CD4-positive, alpha-beta T cell treated with Interleukin-4 for 4 hours (primary cell): ENCODE data around the gene DNAJB1.
"Not testable (repeated sequence)": the region's sequence is repeated elsewhere in the genome, so short reads cannot be mapped to it uniquely, and the experiment has no call there.

Experiments used
- DNase-seq: peaks from one replicate; pipeline ENCODE4 v3.0.0-alpha.2; 2020

Gene DNAJB1

DNA sequence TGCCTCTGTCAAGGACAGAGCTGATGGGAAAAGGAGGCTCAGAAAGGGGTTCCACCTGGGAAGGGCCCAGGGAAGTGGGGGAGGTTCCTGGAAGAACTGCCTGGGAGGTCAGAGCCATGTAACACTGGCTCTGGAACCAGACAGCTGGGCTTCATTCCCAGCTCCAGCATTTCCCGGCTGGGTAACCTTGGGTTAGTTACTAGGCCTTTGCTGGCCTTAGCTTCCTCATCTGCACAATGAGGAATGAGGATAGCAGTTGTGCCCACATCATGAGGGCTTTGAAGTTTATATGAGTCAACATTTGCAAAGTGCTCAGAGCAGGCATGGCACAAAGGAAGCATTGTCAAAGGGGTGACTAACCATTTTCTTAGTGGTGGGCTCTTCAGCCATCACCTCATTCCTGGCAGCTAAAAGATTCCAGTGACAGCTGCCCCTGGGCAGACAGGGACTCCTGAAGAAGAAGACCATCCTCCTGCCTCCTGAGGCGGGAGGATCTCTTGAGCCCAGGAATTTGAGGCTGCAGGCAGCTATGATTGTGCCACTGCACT is 1.7 kb upstream of the DNAJB1 start:
- DNase-seq: peak; percentile 56

GRCh38 chr19:14519245-14519859 is 1.2 kb upstream of the DNAJB1 start:
- DNase-seq: no peak

DNA sequence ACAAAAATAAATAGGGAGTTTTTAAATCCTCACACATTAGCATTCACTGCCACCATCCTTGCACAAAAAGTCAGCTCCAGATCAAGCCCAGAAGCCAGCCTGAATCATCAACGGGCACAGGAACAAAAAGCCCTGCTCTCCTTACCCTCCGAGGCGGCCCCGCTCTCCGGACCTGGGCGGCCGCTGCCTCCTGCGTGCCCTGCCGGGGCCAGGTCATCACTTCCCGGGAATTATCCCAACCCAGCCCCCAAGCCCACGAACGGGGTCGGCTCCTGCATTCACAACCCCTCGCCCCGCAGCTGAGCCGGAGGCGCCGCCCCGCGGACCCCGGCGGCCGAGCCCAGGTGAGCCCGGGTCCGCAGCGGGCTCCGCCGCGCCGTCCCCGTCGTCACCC is 754 bp downstream of the DNAJB1 start:
- no peak for DNase-seq

- DNase-seq: no peak
Measured at GRCh38 chr19:14516746-14517438, 1.3 kb downstream of the DNAJB1 start.

GRCh38 chr19:14516048-14516534 is 2.1 kb downstream of the DNAJB1 start:
- no peak for DNase-seq

DNA sequence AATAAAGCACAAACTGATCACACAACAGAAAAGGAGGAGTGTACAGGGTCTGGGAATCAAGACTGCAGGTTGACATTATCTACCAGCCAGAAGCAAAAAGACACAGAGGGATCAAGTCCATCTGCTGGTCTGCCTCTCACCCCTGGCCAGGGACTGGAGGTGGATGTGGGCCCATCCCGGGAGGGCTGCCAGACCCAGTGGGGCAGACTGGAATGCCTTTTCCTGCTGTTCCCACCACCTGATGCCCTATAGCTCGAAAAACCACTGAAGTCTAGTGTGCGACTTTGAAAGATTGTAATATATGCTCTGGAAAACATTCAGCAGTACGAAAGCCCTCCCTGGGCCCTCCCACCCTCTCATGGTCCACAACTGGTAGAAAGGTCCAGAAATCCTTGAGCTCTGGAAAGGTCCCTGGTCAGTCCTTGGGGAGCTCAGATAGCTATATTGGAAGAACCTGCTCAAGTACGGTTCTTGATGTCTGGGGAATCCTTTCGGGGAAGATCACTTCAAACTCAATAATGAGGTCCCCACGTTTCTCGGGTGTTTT is 2.6 kb downstream of the DNAJB1 start:
- no peak for DNase-seq

- no peak for DNase-seq
Measured at GRCh38 chr19:14514215-14514863, 3.9 kb downstream of the DNAJB1 start.

DNA sequence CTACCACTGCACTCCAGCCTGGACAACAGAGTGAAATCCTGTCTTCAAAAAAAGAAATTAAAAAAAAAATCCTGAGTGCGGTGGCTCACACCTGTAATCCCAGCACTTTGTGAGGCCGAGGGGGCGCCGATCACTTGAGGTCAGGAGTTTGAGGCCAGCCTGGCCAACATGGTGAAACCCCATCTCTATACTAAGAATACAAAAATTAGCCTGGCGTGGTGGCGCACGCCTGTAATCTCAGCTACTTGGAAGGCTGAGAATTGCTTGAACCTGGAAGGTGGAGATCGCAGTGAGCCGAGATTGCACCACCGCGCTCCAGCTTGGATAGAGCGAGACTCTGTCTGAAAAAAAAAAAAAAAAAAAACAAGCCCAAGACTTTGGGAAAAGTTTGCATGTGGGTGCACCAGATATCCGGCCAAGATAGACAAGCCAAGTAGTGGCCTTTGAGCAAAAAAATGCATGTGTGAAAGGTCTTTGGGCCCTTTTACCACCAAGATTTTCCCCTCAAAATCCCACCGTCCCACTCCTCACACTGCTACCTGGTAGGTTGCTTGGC is 5.7 kb downstream of the DNAJB1 start:
- DNase-seq: no peak

- no peak for DNase-seq
Measured at GRCh38 chr19:14511229-14511593, 7.0 kb downstream of the DNAJB1 start.

DNA sequence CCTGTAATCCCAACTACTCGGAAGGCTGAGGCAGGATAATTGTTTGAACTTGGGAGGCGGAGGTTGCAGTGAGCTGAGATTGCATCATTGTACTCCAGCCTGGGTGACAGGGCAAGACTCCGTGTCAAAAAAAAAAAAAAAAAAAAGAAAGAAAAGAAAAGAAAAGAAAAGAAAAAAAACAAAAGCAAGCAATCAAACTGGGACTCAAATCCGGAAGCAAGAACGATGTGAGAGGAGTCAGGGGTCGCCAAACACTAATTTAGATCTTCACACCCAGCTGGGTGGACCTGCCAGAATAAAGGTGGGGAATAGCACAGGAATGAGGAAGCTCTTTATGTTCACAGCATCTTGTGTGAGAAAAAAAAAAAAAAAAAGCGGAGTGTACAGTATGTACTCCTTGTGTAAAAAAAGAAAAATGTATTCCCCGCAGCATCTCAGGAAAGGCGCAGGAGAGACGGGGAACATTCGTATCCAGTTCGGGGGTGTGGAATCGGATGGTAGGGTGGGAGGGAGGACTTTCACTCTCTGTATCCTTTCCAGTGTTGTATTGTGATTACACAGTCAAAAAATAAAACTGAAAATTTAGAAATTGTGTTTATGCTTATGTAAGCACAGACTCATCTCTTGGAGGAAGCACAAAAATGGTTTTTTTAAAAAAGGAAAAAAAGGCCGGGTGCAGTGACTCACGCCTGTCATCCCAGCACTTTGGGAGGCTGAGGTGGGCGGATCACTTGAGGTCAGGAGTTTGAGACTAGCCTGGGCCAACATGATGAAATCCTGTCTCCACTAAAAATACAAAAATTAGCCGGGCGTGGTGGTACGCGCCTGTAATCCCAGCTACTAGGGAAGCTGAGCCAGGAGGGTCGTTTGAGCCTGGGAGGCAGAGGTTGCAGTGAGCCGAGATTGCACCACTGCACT is 7.6 kb downstream of the DNAJB1 start:
- no peak for DNase-seq

DNA sequence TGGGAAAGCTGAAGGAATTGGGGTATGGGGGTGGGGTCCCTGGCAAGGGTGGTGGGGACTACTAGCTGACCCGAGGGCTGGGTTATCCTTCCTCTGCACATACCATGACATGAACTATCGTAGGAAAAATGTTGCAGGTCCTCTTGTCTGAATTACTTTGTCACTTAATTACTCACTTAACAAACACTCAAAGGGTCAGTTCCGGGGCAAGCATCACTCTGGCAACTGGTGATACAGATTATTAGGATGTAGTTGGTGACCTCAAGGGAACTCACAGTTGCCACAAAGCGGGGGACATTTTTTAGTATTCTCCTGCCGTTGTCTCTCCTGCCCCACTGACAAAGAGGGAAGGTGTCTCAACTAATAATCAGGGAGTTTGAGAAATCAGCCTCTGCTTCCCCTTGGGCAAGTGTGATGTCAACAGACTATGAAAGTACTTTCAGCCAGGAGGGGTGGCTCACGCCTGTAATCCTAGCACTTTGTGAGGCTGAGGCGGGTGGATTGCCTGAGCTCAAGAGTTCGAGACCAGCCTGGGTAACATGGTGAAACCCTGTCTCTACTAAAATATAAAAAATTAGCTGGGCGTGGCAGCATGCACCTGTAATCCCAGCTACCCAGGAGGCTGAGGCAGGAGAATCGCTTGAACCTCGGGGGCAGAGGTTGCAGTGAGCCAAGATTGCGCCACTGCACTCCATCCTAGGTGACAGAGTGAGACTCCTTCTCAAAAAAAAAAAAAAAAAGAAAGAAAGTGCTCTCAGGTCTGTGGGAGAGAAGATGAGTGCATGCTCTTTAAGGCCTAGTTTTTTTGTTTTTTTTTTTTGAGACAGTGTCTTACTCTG is 10.3 kb downstream of the DNAJB1 start:
- no peak for DNase-seq

DNA sequence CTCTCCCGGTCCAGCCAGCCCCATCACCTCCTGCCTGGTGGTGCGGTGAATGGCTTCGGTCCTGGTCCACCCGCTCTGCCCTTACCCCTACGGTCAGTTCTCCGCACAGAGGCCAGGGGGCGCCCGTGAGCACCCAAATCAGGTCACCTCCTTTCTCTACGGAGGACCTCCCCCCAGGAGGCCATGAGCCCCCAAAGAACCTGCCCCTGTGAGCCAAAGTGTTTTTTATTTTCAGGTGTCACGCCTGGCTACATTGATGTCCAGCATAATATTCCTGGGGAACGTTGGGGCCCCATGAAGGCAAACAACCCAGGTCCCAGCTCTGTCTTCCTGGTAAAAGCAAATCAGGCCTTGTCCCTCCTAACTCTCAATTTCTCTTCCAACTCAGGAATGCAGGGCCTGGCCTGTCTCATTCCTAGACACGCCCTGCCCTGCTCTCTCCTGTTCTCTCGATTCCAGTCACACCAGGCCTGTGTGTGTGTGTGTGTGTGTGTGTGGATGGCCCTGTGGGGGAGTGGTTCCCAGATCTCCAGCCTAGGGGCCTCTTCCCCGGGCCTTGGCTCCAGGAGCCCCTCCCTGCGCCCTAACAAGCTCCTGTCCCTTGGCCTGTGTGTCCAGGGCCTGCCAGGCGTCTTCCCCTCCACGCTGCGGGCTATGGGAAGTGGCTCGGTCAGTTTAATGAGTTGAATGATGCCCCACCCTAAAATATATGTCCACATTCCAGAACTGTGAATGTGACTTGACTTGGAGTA is 12.5 kb downstream of the DNAJB1 start:
- DNase-seq: peak; percentile 71

GRCh38 chr19:14504575-14504974 is 13.6 kb downstream of the DNAJB1 start:
- not testable (repeated sequence) for DNase-seq

- no peak for DNase-seq
Measured at GRCh38 chr19:14503285-14503684, 14.9 kb downstream of the DNAJB1 start.

GRCh38 chr19:14502334-14503092 is 15.7 kb downstream of the DNAJB1 start:
- DNase-seq: no peak

DNA sequence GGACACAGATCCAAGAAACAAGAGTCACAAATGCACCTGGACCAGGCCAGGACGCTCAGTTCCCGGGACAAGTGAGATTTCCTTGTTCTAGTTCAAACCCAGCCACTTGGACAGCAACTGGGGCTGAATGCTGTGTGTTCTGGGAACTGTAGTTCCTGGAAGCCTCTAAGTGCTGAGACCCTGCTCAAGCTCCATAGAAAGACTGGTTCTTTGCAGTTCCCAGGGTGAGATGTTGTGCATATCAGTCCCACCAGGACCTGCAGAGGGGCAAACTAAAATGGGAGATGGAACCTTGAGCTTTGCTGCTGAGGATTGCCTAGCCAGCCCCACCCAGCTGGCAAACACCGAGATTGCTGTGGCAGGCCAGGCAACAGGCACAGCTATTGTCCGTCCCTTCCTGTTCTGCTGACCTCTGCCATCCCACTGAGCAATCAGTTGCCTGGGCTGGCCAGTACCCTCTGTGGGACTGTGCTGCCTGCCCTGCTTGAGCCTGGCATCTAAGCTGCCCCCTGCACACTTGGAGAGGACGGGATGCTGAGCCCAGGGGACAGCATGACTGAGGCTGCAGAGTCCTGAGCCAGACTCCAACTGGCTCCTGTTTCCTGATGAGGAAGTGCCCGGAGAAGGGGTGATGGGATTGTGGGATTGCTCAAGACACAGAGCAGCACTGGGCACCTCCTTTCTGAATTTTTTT is 20.8 kb downstream of the DNAJB1 start:
- DNase-seq: no peak

GRCh38 chr19:14496834-14497227 is 21.4 kb downstream of the DNAJB1 start:
- DNase-seq: no peak

DNA sequence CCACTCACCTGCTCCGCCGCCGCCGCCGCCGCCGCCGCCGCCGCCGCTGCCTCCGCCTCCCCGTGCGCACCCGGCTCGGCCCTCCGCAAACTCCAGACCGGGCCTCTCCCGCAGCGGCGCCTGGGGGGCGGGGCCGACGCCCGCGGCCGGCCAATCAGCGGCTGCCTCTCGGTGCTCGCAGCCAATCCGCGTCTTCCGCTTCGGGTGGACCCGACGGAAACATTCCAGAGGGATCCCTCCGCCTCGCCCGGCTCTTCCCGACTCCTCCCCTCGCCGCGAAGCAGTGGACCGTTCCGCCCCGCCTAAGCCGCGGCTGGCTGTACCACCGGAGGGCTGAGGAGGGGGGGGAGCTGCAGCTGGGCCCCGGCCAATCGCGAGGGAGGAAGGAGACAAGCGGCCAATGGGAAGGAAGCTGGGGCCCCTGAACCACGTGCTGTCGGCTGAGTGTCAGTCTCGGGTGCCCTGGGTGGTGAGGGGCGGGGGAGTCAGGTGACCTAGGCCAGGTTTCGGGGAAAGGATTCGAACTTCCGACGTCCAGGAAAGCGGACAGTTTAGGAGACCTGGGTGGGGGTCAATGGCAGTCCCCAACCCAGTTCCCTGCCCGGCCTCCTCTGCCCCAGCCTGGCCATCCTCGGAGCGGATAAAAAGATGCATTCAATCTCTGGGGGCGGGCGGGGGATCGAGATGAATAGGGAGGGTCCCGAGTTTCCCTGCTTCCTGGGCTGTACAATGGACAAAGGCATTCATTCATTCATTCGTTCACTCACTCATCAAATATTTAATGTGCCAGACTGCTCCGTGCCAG is 22.0 kb downstream of the DNAJB1 start, which contains the start of gene GIPC1:
TSS of gene GIPC1 (minus strand) at position 99 of the 805 bp plus-strand sequence. CDS start 13,151 bp downstream, outside the sequence.
- peak; percentile 73 for DNase-seq
